ENCODE results near the gene FRY.
A peak's percentile ranks its signal among the peaks of the same experiment; 100 is the strongest.
"Not testable (repeated sequence)": the region's sequence is repeated elsewhere in the genome, so short reads cannot be mapped to it uniquely, and the experiment has no call there.

Gene FRY

GRCh38 chr13:32031025-32031814, at the start of gene FRY:
Gene FRY (plus strand): TSS chr13:32031774. CDS start chr13:32031796, 22 bp downstream.
- DNase-seq: peak; percentile 48

- DNase-seq: peak; percentile 37
Measured at GRCh38 chr13:31982124-31982523, 49.5 kb upstream of the FRY start.

- peak; percentile 87 for DNase-seq
Measured at GRCh38 chr13:31982540-31982939, 49.0 kb upstream of the FRY start.

GRCh38 chr13:31983696-31984095, 47.9 kb upstream of the FRY start:
- not testable (repeated sequence) for DNase-seq

- not testable (repeated sequence) for DNase-seq
Measured at GRCh38 chr13:31984388-31984787, 47.2 kb upstream of the FRY start.

- DNase-seq: no peak
Measured at GRCh38 chr13:31986676-31987470, 44.7 kb upstream of the FRY start.

- DNase-seq: no peak
Measured at GRCh38 chr13:31987535-31988170, 43.9 kb upstream of the FRY start.

GRCh38 chr13:31994367-31994766, 37.2 kb upstream of the FRY start:
- DNase-seq: not testable (repeated sequence)

GRCh38 chr13:31996601-31997000, 35.0 kb upstream of the FRY start:
- DNase-seq: no peak

GRCh38 chr13:31997641-31998040, 33.9 kb upstream of the FRY start:
- DNase-seq: no peak

GRCh38 chr13:31998131-31998530, 33.4 kb upstream of the FRY start:
- DNase-seq: no peak

- not testable (repeated sequence) for DNase-seq
Measured at GRCh38 chr13:32000754-32001153, 30.8 kb upstream of the FRY start.

GRCh38 chr13:32001154-32001768, 30.3 kb upstream of the FRY start:
- peak; percentile 30 for DNase-seq

- no peak for DNase-seq
Measured at GRCh38 chr13:32001769-32002168, 29.8 kb upstream of the FRY start.

GRCh38 chr13:32002873-32003272, 28.7 kb upstream of the FRY start:
- DNase-seq: no peak

GRCh38 chr13:32007494-32007893, 24.1 kb upstream of the FRY start:
- DNase-seq: no peak

- DNase-seq: no peak
Measured at GRCh38 chr13:32008518-32009175, 22.9 kb upstream of the FRY start.

GRCh38 chr13:32009362-32009761, 22.2 kb upstream of the FRY start:
- DNase-seq: no peak

GRCh38 chr13:32010136-32010535, 21.4 kb upstream of the FRY start:
- no peak for DNase-seq

GRCh38 chr13:32011971-32012370, 19.6 kb upstream of the FRY start:
- no peak for DNase-seq

- no peak for DNase-seq
Measured at GRCh38 chr13:32013181-32013580, 18.4 kb upstream of the FRY start.

- DNase-seq: no peak
Measured at GRCh38 chr13:32016119-32016518, 15.5 kb upstream of the FRY start.

GRCh38 chr13:32016631-32017030, 14.9 kb upstream of the FRY start:
- no peak for DNase-seq
